Mucosa of rectum (tissue), 2 donors: Measurements from ENCODE around the gene ARID1B.

ENCODE experiments used
- H3K27ac ChIP-seq, 2 donors: one replicate each; pipeline ENCODE4 v1.7.0; 2013; ENCODE audit warnings: inconsistent platforms in 2 of 2, low read depth in 2 of 2, low read length in 2 of 2
- H3K27me3 ChIP-seq, 2 donors: one replicate each; pipeline ENCODE4 v1.7.0; 2013; ENCODE audit warnings: low read length in 2 of 2; ENCODE audit not compliant: control insufficient read depth in 2 of 2, insufficient read depth in 2 of 2
- H3K36me3 ChIP-seq, 2 donors: one replicate each; pipeline ENCODE4 v1.7.0; 2013; ENCODE audit warnings: low read length in 2 of 2; ENCODE audit not compliant: control insufficient read depth in 2 of 2, insufficient read depth in 2 of 2
- H3K4me1 ChIP-seq, 2 donors: one replicate each; pipeline ENCODE4 v1.7.0; 2013; ENCODE audit warnings: low read length in 2 of 2, mild to moderate bottlenecking in 1 of 2; ENCODE audit not compliant: control insufficient read depth in 2 of 2, insufficient read depth in 2 of 2
- H3K4me3 ChIP-seq, 2 donors: one replicate each; pipeline ENCODE4 v1.7.0; 2013; ENCODE audit warnings: low read length in 2 of 2
- H3K9ac ChIP-seq, 2 donors: one replicate each; pipeline ENCODE4 v1.7.0; 2013; ENCODE audit warnings: low read length in 2 of 2, low read depth in 1 of 2, mild to moderate bottlenecking in 1 of 2
- H3K9me3 ChIP-seq, 2 donors: one replicate each; pipeline ENCODE4 v1.7.0; 2013; ENCODE audit warnings: low read length in 2 of 2; ENCODE audit not compliant: control insufficient read depth in 2 of 2
- donor health status: healthy.
- donor health status: Normal muscosa, but diverticular disease.

The ARID1B gene

DNA sequence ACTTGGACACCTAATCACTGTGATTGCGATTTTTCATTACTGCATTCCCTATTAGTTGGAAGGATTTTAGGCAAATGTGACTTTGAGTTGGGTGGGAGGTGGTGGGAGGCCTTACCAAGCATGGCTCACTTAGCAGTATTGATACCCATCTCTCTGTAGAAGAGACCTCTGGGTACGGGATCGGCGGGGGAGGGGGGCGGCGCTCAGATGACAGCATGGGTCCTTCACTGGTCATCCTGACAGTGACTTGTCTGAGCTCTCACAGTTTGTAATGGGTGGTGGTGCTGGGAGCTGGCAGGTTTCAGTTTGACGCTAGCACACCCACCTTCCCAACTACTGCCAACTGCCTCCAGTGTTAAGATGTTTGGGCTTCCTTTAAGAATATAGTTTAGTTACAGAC is 231.4 kb downstream of the ARID1B start:
- H3K4me3 ChIP-seq: no peak overlapping the region

DNA sequence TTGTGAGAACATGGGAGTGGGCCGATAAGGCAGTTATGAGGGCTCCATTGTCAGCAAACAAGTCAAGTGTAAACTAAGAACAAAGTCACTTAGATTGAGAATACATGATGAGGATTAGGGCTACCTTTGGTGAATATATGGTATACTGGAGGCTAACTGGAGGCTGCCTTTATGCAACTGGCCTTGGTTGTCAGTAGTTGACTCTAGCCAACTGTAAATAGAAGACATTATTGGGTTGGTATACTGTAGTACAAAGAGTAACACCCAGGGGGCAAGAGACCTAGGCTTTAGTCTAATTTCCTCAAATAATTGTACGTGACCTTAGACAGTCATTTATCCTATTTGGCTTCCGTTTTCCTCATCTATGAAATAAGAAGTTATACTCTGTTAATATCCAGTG is 235.2 kb downstream of the ARID1B start:
- Histone ChIP-seq H3K9me3 (no peaks in the 10 kb centered on the region), H3K4me1 (peaks cover 0 to 6% of the 10 kb centered on the region in 2 donors), H3K27ac (no peak overlapping the region), H3K9ac (no peak overlapping the region), H3K4me3 (no peak overlapping the region), H3K27me3 (no peaks in the 10 kb centered on the region), H3K36me3 (no peaks in the 10 kb centered on the region)

More for the DNA sequence above, 231.4 kb downstream of the ARID1B start:
- H3K9ac ChIP-seq: no peak overlapping the region
- no peaks in the 10 kb centered on the region for H3K36me3 ChIP-seq
- H3K27me3 ChIP-seq: no peaks in the 10 kb centered on the region
- H3K9me3 ChIP-seq: no peaks in the 10 kb centered on the region
- H3K4me1 ChIP-seq: peaks cover 0 to 6% of the 10 kb centered on the region in 2 donors
- no peak overlapping the region for H3K27ac ChIP-seq

DNA sequence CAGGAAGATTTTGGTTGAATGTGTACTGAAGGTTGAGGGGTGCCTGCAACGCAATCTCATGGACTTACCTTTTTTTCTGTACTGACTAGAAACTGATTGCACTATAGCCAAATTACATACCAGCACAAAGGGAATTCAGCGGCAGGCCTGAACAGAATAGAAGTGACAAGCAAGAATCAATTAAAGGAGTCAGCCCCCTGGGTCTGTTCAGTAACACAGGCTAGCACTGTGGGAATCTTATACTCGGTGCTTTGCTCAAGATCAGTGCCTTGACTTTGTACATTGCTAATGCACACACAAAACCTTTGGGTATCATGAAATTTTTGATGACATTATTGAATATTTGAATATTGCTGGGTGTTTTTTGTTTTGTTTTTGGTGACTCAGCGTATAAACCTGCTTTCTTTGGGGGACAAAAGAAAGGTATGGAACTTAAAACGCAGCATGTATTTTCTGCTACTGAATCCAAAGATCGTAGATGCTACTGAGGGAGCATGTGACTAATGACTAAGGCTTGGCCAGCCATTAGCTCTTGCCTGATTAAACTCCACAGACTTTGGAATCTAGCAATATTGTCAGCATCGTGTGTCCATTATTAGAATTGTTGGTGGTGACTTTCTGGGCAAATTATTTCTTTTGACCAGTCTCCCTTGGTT is 236.6 kb downstream of the ARID1B start:
- H3K4me1 ChIP-seq: no peaks in the 10 kb centered on the region
- no peak overlapping the region for H3K9ac ChIP-seq
- no peaks in the 10 kb centered on the region for H3K36me3 ChIP-seq
- H3K9me3 ChIP-seq: no peaks in the 10 kb centered on the region
- no peak overlapping the region for H3K4me3 ChIP-seq
- H3K27ac ChIP-seq: no peak overlapping the region
- H3K27me3 ChIP-seq: no peaks in the 10 kb centered on the region

DNA sequence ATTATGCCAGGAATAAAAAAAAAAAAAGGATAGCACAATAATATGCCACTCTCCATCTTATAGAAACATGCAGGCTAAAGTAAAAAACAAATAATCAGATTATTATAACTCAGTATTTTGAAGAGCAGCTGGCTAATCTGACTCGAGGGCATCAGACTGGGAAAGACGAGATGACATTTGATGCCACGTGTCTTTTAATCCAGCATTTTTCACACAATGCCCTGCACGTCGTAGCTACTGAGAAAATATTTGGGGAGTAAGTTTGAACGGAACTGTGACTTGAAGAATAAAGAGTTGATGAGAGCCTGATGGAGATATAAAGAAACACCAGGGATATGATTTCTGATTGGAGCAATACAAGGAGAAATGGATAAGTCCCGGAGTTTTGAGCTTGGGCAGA is 237.7 kb downstream of the ARID1B start:
- no peaks in the 10 kb centered on the region for H3K27me3 ChIP-seq
- no peak overlapping the region for H3K4me3 ChIP-seq
- no peak overlapping the region for H3K9ac ChIP-seq
- H3K36me3 ChIP-seq: no peaks in the 10 kb centered on the region
- H3K4me1 ChIP-seq: peaks cover 0 to 3% of the 10 kb centered on the region in 2 donors
- H3K27ac ChIP-seq: no peak overlapping the region
- H3K9me3 ChIP-seq: no peaks in the 10 kb centered on the region

- Histone ChIP-seq H3K4me3 (no peak overlapping the region), H3K36me3 (no peaks in the 10 kb centered on the region), H3K27ac (no peak overlapping the region), H3K4me1 (peaks cover 0 to 4% of the 10 kb centered on the region in 2 donors), H3K27me3 (no peaks in the 10 kb centered on the region), H3K9ac (no peak overlapping the region), H3K9me3 (no peaks in the 10 kb centered on the region)
Measured at GRCh38 chr6:157017022-157017421, 239.8 kb downstream of the ARID1B start.

- Histone ChIP-seq H3K9ac (no peak overlapping the region), H3K9me3 (no peaks in the 10 kb centered on the region), H3K27ac (no peak overlapping the region), H3K36me3 (no peaks in the 10 kb centered on the region), H3K27me3 (no peaks in the 10 kb centered on the region), H3K4me1 (peaks cover 0 to 8% of the 10 kb centered on the region in 2 donors), H3K4me3 (no peak overlapping the region)
Measured at GRCh38 chr6:157017861-157018260, 240.7 kb downstream of the ARID1B start.

DNA sequence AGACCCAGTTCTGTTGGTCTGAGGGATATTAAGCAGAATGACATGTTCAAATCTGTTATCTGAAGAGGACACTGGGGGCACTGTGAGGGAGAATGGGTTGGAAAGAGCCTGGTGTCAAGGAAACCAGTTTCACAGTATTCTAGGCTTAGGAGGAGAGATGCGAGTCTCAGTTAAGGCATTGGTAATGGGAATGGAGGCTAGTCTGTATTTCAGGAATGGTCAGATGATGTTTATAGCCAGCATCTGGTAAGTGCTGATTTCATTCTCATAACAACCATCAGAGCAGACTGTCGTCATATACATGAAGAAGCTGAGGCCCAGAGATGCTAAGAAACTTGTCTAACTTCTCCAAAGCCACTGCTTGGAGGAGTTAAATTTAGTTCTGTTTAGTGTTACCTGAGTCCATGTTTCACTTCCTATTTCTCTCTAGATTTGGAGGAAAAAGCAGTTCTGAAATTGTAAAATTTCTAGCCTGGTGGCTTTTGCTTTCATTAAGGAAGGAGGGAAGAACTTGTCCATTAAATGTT is 242.0 kb downstream of the ARID1B start:
- no peak overlapping the region for H3K9ac ChIP-seq
- peaks cover 0 to 8% of the 10 kb centered on the region in 2 donors for H3K4me1 ChIP-seq
- H3K27me3 ChIP-seq: no peaks in the 10 kb centered on the region
- H3K27ac ChIP-seq: no peak overlapping the region
- no peaks in the 10 kb centered on the region for H3K36me3 ChIP-seq
- H3K4me3 ChIP-seq: no peak overlapping the region
- H3K9me3 ChIP-seq: no peaks in the 10 kb centered on the region

DNA sequence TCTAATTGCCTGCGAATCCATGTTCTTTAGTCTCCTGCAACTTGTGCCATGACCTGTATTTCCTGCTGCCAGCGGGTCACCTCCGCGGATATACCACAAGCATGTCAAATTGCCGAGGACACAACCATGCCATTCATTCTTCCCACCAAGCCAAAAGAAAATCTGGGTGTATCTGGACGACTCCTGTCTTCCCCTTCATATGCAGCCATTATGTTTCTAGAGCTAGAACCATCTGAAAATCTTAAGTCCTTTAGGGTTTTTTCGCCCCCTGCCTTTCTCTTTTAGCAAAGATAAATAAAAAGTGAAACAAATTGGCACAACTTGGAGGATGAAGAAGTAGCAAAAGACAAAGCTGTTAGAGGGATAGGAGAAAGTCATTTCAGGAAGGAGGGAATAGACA is 242.6 kb downstream of the ARID1B start:
- H3K27ac ChIP-seq: no peak overlapping the region
- no peak overlapping the region for H3K9ac ChIP-seq
- H3K27me3 ChIP-seq: no peaks in the 10 kb centered on the region
- no peaks in the 10 kb centered on the region for H3K36me3 ChIP-seq
- peaks cover 0 to 8% of the 10 kb centered on the region in 2 donors for H3K4me1 ChIP-seq
- no peaks in the 10 kb centered on the region for H3K9me3 ChIP-seq
- H3K4me3 ChIP-seq: no peak overlapping the region

DNA sequence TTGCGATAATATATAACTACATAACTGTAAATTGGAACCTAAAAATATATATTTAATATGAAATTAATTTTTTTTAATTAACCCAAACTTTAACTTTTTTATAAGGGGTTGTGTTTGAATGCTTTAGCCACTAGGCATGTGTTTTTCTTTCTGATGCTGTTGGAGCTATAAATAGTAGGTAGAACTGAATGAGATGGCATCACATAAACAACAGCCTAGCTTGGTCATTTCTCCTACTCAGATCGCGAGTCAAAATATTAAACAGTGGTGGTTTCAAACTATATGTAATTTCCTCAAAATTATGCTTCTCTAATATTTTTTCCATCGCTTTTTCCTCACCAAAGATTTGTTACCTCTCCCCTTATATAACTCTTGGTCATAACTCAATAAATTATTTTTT is 243.2 kb downstream of the ARID1B start:
- Histone ChIP-seq H3K27me3 (no peaks in the 10 kb centered on the region), H3K9ac (peak overlapping the region; percentile 78 to 89), H3K9me3 (no peaks in the 10 kb centered on the region), H3K27ac (peak overlapping the region; percentile 96 to 99), H3K4me3 (peak overlapping the region; percentile 78 to 94), H3K36me3 (no peaks in the 10 kb centered on the region), H3K4me1 (peaks cover 0 to 8% of the 10 kb centered on the region in 2 donors)

DNA sequence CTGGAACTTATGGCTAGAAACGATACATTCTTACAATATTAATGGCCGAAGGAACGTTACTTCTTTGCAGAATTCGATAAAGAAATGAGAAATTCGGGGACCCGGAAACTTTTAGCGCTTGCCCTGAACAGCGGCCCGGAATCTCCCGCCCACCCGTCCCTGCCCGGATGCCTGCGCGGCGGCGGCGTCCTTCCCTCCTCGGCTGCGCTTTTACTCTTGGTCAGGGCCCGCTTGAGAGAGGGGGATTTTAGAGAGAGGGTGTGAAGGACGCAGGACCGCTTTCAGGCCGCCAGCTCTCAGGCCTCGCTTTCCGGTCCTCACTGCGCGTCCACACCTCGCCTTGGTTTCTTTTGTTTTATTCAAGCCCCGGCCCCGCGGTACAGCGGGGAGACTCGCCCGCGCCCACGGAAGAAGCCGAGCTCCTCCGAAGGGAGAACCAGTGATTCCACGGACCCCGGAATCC is 243.7 kb downstream of the ARID1B start:
- no peaks in the 10 kb centered on the region for H3K9me3 ChIP-seq
- H3K27me3 ChIP-seq: no peaks in the 10 kb centered on the region
- peak overlapping the region; percentile 96 to 99 for H3K27ac ChIP-seq
- no peaks in the 10 kb centered on the region for H3K36me3 ChIP-seq
- H3K4me3 ChIP-seq: peak overlapping the region; percentile 78 to 94
- H3K4me1 ChIP-seq: peaks cover 0 to 8% of the 10 kb centered on the region in 2 donors
- H3K9ac ChIP-seq: peak overlapping the region; percentile 89 to 91
